SJSA1 (cell line): ENCODE results near the gene FAM168A. TPM values are rescaled to one million over a fixed set of nuclear protein-coding genes. Genes with fewer than 3 reads are reported as not detected.

ENCODE experiments used
- DNase-seq, 2 experiments: peaks; one replicate each; pipeline ENCODE4 v3.0.0-alpha.2; 2015 to 2020; ENCODE audit warnings: low spot score in 2 of 2, low read depth in 1 of 2
- H3K27ac ChIP-seq: fragments of 250-450 bp; sonication (Bioruptor Pico); 2 replicates; pipeline ENCODE4 v1.5.1; 2020; ENCODE audit warnings: mild to moderate bottlenecking, moderate library complexity
- H3K27me3 ChIP-seq: fragments of 250-450 bp; sonication (Bioruptor Pico); replicated peaks from 2 replicates; pipeline ENCODE4 v1.5.1; 2020; ENCODE audit warnings: mild to moderate bottlenecking, moderate library complexity
- H3K36me3 ChIP-seq: fragments of 250-450 bp; sonication (Bioruptor Pico); 2 replicates; pipeline ENCODE4 v1.5.1; 2020; ENCODE audit warnings: mild to moderate bottlenecking
- H3K4me1 ChIP-seq: fragments of 250-450 bp; sonication (Bioruptor Pico); replicated peaks from 2 replicates; pipeline ENCODE4 v1.6.1; 2021; ENCODE audit warnings: mild to moderate bottlenecking
- H3K4me3 ChIP-seq: fragments of 250-450 bp; sonication (Bioruptor Pico); 2 replicates; pipeline ENCODE4 v1.5.1; 2020; ENCODE audit warnings: mild to moderate bottlenecking
- H3K9me3 ChIP-seq: fragments of 250-450 bp; sonication (Bioruptor Pico); replicated peaks from 2 replicates; pipeline ENCODE4 v1.5.1; 2020; ENCODE audit warnings: mild to moderate bottlenecking
- total RNA-seq: library from RNA; depleted of rRNA; stranded (reverse); fragments of >200 nt; shearing (Covaris generic); gene quantifications from 2 replicates; pipeline ENCODE4 v1.2.3, GENCODE V29; 2014; rRNA removed

Gene FAM168A, protein sequence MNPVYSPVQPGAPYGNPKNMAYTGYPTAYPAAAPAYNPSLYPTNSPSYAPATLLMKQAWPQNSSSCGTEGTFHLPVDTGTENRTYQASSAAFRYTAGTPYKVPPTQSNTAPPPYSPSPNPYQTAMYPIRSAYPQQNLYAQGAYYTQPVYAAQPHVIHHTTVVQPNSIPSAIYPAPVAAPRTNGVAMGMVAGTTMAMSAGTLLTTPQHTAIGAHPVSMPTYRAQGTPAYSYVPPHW
- total RNA-seq = 9.9 and 15.2 TPM in 2 replicates

DNA sequence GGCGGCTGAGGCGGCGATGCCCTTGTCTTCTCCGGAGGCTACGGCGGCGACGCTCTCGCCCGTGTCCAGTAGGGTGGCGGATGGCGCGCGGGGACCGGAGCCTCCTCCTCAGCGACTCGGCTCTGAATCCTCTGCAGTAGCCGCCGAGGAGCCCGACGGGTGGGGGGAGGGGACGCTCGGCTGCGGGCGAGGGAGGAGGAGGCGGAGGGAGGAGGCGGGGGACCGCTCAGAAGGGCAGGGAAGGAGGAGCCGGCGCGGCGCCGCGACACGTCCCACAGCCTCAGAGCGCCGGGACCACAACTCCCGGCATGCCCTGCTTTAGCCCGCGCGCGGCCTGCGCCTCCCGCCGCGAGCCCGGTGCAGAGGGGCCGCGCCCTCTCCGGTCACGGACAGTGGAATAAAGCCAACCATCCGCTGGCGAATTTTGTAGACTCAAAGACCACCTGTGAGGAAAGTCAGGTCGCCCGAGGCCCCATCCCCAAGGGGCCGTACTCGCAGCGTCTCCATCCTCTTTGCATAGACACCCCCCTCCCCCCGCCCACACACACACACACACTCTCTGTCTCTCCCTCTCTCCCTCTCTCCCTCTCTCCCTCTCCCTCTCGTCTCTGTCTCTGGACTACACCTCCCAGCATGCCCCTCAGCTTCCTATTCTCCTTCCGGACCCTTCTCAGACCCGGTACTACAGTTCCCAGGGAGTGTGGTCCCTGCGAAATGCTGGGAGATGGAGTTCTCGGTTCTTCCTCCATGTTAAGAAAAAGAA lies at the start of gene FAM168A:
Gene FAM168A, minus strand, starts transcription at position 157 of the 763 bp plus-strand sequence. CDS start 129,638 bp downstream, outside the sequence.
- DNase-seq = peak; percentile 91 to 92
- no peaks in the 10 kb centered on the region for H3K27me3 ChIP-seq
- no peaks in the 10 kb centered on the region for H3K9me3 ChIP-seq
- peaks cover 7% of the 10 kb centered on the region for H3K4me1 ChIP-seq
- peak within 1 kb of the TSS; percentile 58 for H3K4me3 ChIP-seq
- peak within 1 kb of the TSS; percentile 37; the same call in 1 of the 2 replicates for H3K27ac ChIP-seq
- H3K36me3 ChIP-seq = no peaks in the 10 kb centered on the region

DNA sequence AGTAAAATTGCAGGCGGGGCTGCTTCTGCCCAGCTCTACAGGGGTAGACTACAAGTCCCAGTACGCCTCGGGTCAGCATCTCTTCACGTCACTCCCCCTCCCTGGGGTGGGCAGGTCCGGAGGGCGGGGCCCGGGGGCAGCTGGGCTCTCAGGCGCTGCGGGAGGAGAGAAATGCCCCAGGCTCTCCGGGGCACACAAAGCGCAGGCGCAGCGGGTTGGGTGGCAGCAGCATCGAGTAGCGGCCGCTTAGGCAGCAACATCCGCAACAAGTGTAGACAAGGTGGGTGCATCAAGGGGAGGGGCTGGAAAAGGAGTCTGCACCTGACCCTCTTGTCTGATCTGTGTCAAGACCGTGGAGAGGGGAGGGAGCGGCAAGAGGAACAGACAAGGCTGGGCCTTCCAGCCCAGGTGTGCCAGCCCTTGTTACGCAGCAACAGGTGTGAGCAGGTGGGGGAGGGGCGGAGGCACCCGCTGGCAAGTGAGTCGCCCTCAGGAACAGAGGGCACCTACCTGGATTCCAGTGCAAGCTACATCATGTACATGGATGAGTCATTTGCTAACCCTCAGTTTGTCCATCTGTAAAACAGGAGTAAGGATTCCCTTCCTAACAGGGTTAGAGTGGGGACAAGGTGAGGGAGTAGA lies 49.7 kb upstream of the FAM168A start:
- Histone ChIP-seq H3K36me3 (no peaks in the 10 kb centered on the region), H3K4me1 (no peaks in the 10 kb centered on the region), H3K27ac (no peak overlapping the region), H3K9me3 (no peaks in the 10 kb centered on the region), H3K4me3 (no peak overlapping the region), H3K27me3 (no peaks in the 10 kb centered on the region)
- no peak for DNase-seq

DNA sequence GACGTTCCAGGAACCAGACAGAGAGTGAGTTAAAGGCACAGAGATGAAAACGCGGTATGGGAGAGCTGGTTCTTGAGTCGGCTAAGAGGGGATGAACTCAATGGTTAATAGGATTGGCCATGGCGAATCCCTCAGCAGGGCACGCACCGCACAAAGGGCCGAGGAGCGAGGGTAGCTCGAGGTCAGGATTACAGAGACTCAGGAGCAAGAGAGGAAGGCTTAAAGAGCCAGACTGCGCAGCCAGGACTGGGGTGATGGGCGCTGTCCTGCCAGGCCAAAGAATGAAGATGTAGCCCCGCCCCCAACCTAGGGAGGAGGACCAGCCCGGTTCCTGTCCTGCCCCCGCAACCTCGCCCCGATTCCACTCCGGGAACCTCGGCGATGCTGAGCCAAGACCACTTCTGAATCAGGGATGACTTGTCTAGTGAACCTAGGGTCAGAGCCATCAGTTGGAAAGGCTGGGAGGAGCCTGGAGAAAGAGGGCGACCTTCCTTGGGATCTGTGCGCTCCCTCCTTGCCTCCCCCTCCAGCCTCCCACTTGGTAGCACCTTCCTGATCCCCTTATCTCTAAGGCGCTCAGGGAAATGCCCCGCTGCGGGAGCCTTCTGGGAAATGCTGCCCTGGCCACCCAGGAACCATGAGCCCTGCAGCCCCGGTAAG lies 48.2 kb upstream of the FAM168A start, which contains the start of gene PLEKHB1:
Gene PLEKHB1, plus strand, starts transcription at position 610 of the 660 bp plus-strand sequence. Its CDS starts 28 bp downstream, at position 638.
- H3K27ac ChIP-seq = no peak within 1 kb of the TSS
- no peaks in the 10 kb centered on the region for H3K4me1 ChIP-seq
- no peaks in the 10 kb centered on the region for H3K9me3 ChIP-seq
- no peaks in the 10 kb centered on the region for H3K27me3 ChIP-seq
- no peak for DNase-seq
- no peak within 1 kb of the TSS for H3K4me3 ChIP-seq
- H3K36me3 ChIP-seq = no peaks in the 10 kb centered on the region

DNA sequence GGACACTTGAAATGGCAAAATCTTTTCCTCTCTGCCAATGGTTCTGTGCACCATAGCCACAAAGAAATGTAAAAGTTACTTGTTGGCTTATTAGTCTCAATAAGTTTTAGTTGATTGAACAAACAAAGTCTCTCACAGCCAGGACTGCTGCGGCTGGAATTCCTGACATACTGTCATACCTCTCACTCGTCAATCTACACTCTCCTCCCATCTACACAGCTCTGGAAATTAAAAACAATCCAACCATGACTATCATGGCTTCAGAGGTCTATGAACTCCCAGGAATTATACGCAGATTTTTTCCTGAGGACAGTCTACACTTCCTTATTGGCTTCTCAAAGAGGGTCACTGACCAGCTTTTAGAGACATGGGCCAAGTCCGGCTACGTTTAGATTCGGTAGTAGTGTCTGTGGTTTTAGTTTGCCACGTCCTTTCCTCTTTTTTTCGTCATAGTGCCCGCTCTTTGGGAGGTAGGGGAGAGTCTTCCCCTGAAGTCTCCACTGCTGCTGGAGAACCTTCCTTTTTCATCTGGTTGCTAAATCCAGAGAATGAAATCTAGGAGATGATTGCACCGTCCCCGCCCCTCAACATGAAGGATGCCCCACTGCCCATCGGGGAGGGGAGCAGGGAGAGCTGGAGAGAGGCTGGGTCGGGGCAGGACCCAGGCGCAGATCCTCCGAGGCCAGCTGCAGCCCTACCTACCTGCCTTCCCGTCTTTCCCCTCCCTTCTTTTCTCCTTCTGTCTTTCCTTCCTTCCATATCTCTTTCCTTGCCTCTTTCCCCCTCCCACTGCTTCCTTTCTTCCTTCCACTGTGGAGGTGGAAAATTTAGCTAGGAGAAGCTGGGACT lies 47.4 kb upstream of the FAM168A start:
- Histone ChIP-seq H3K27ac (no peak overlapping the region), H3K4me1 (no peaks in the 10 kb centered on the region), H3K36me3 (no peaks in the 10 kb centered on the region), H3K9me3 (no peaks in the 10 kb centered on the region), H3K27me3 (no peaks in the 10 kb centered on the region), H3K4me3 (no peak overlapping the region)
- no peak for DNase-seq

DNA sequence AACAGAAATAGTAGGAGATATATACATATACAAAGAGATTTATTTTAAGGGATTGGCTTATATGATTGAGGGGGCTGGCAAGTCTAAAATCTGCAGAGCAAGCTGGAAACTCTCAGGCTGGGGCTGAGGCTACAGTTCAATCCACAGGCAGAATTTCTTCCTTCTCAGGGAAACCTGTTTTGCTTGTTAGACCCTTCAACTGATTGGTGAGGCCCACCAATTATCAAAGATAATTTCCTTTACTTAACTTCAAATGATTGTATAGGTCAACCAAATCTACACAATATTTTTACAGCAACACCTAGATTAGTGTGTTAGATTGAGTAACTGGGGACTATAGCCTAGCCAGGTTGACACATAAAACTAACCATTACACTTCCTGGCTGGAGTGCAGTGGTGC lies 43.8 kb upstream of the FAM168A start:
- Histone ChIP-seq H3K36me3 (no peaks in the 10 kb centered on the region), H3K4me1 (no peaks in the 10 kb centered on the region), H3K4me3 (no peak overlapping the region), H3K27ac (no peak overlapping the region), H3K27me3 (no peaks in the 10 kb centered on the region), H3K9me3 (no peaks in the 10 kb centered on the region)
- no peak for DNase-seq

DNA sequence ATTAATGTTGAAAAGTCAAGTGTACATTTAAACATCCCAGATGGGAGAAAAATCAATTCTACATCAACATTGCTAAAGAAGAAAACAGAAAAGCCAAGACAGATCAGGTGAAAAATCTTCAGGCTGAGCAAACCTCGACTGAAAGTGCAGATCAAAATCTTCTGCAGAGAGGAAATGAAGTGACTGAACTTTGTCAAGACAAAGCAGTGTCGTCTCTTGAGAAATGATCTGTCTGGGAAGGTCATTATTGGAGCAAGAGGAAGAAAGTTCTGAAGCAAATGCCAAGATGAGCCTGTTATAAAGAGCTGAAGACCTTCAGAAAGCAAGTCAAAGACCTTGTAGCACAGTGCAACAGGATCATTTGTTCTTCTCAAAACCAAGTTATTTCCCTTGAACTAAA lies 42.7 kb upstream of the FAM168A start:
- no peak for DNase-seq
- no peak overlapping the region for H3K27ac ChIP-seq
- no peaks in the 10 kb centered on the region for H3K9me3 ChIP-seq
- H3K27me3 ChIP-seq = no peaks in the 10 kb centered on the region
- no peak overlapping the region for H3K4me3 ChIP-seq
- no peaks in the 10 kb centered on the region for H3K36me3 ChIP-seq
- H3K4me1 ChIP-seq = no peaks in the 10 kb centered on the region

DNA sequence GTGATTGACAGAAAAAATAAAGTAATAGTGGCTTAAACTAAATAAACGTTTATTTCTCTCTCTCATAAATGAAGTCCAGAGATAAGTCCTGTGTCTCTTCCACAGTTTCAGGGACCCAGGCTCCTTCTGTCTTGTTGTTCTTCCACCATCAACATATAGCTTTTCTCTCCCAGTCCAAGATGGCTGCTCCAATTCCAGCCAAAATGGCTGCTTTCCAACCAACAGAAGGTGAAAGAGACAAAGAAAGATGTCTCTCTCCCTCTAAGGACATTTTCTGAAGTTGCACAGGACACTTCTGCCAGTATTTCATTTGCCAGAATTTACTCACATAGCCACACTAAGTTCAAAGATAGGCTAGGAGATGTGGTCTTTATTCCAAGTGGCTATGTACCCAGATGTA lies 39.1 kb upstream of the FAM168A start:
- Histone ChIP-seq H3K27ac (no peak overlapping the region), H3K9me3 (no peaks in the 10 kb centered on the region), H3K36me3 (no peaks in the 10 kb centered on the region), H3K4me1 (no peaks in the 10 kb centered on the region), H3K27me3 (no peaks in the 10 kb centered on the region), H3K4me3 (no peak overlapping the region)
- no peak for DNase-seq

DNA sequence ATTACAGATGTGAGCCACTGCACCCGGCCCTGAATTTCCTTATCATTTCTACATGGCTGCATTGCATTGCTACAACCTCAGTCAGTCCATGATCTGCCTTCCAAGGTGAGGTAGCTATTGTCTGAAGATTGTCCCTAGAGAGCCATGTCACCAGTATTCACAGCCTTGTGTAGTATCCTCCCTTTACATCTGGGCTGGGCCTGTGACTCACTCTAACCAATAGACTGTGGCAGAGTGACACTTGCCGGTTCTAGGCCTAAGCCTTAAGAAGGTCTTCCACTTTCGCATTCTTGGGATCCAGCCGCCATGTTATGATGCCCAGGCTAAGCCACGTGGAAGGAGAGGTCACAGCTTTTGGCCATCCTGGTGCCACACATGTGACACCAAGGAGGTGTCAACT lies 38.3 kb upstream of the FAM168A start:
- H3K4me3 ChIP-seq = no peak overlapping the region
- no peaks in the 10 kb centered on the region for H3K27me3 ChIP-seq
- H3K4me1 ChIP-seq = no peaks in the 10 kb centered on the region
- no peak for DNase-seq
- no peaks in the 10 kb centered on the region for H3K9me3 ChIP-seq
- no peaks in the 10 kb centered on the region for H3K36me3 ChIP-seq
- no peak overlapping the region for H3K27ac ChIP-seq

DNA sequence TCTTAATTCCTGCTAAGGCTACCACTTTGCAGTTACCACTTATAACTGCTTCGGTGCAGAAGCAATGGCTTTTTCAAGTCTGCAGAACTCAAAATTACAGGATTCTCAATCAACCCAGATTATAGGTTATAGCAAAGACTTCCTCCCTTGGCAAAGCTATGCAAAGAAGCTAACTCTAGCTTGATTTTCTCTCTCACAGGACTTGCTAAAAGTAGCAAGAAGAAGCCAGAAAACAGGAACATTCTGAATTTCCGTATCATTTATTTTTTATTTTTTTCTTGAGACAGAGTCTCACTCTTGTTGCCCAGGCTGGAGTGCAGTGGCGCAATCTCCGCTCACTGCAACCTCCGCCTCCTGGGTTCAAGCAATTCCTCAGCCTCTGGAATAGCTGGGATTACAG lies 37.8 kb upstream of the FAM168A start:
- Histone ChIP-seq H3K27ac (no peak overlapping the region), H3K36me3 (no peaks in the 10 kb centered on the region), H3K27me3 (no peaks in the 10 kb centered on the region), H3K9me3 (no peaks in the 10 kb centered on the region), H3K4me1 (no peaks in the 10 kb centered on the region), H3K4me3 (no peak overlapping the region)
- no peak for DNase-seq

DNA sequence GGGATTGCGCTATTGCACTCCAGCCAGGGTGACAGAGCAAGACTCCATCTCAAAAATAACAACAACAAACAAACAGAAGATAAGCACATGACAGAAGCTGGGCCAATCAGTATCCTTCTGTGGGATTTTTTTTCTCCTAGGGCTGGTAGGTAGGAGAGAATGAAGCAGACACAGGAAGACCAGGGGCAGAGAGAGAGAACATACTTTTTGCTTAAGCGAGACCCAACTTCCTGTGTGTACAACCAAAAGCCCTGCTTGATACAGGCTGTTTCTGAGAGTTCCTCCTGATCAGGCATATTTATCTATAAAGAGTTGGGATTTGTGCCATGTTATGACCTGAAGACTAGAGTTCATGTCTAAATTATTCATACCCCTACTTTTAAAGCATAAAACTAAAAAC lies 36.1 kb upstream of the FAM168A start:
- no peaks in the 10 kb centered on the region for H3K9me3 ChIP-seq
- no peak overlapping the region for H3K4me3 ChIP-seq
- H3K27ac ChIP-seq = no peak overlapping the region
- H3K4me1 ChIP-seq = no peaks in the 10 kb centered on the region
- no peaks in the 10 kb centered on the region for H3K36me3 ChIP-seq
- no peaks in the 10 kb centered on the region for H3K27me3 ChIP-seq
- DNase-seq = no peak

DNA sequence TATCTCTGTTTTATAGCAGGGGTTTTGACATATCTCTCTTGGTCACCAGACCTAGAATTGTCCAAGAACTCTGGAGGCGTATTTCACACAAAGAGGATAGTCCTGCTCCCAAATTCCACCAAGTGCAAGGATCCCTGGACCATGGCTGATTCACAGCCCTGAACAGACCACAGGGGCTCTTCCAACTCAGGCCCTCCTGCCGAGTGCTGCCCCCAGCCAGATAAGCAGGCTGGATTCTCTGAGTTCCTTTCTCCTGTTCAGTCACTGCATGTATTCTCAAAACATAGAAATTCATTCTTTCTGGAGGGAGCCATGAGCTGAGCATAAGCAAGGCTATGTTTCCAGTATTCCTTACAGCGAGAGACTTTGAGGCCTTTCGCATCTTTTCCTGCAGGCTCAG lies 35.1 kb upstream of the FAM168A start:
- Histone ChIP-seq H3K4me1 (no peaks in the 10 kb centered on the region), H3K36me3 (no peaks in the 10 kb centered on the region), H3K9me3 (no peaks in the 10 kb centered on the region), H3K27ac (no peak overlapping the region), H3K27me3 (no peaks in the 10 kb centered on the region), H3K4me3 (no peak overlapping the region)
- no peak for DNase-seq

DNA sequence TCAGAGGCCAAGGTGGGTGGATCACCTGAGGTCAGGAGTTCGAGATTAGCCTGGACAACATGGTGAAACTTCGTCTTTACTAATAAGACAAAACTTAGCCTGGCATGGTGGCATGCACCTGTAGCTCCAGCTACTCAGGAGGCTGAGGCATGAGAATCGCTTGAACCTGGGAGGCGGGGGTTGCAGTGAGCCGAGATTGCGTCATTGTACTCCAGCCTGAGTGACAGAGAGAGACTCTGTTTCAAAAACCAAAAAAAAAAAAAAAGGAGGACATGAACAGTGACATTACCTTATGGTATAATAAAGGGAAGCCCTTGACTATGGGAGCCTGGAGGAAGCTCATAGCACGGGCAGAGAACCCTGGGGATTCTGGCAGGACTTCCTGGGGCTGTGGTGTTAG lies 32.0 kb upstream of the FAM168A start:
- Histone ChIP-seq H3K27ac (no peak overlapping the region), H3K27me3 (no peaks in the 10 kb centered on the region)
- no peak for DNase-seq

DNA sequence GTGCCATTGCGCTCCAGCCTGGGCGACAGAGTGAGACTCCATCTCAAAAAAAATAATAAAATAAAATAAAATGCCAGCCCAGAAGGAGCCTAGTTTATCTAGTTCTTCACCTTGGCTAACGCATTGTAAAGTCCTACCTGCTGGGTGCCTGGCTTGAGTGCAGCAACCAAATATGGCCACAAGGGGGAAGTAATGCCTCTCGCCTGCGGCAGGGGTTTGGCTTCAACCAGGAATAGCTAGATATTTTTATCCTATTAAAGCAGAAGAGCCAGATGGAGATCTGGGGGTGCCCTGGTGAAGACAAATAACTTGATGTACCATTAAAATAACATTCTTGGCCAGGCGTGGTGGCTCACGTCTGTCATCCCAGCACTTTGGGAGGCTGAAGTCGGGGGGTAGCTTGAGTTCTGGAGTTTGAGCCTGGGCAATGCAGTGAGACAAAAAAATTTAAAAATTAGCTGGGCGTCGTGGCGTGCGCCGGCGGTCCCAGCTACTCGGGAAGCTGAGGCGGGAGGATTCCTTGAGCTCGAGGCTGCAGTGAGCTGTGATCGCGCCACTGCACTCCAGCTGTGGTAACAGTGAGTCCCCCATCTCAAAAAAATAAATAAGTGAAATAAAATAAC lies 27.9 kb upstream of the FAM168A start:
- Histone ChIP-seq H3K27me3 (no peaks in the 10 kb centered on the region), H3K36me3 (no peaks in the 10 kb centered on the region), H3K9me3 (no peaks in the 10 kb centered on the region), H3K4me1 (no peaks in the 10 kb centered on the region), H3K4me3 (0 out of 2 replicates have a peak overlapping the region, but pooled peaks have one; percentile 7), H3K27ac (no peak overlapping the region)
- peak; percentile 34 to 56 for DNase-seq

More for the DNA sequence above, 32.0 kb upstream of the FAM168A start:
- Histone ChIP-seq H3K4me1 (no peaks in the 10 kb centered on the region), H3K4me3 (no peak overlapping the region), H3K9me3 (no peaks in the 10 kb centered on the region), H3K36me3 (no peaks in the 10 kb centered on the region)
